HCT116 (cell line): ENCODE measurements around the gene RET.

Source experiments
- CTCF ChIP-seq, 3 experiments: fragments of 200-600 bp in 1 of 3; sonication (generic) in 1 of 3; IDR thresholded peaks in 2 of 3; conservative IDR thresholded peaks in 1 of 3; 2 replicates each; pipeline ENCODE4 v1.5.1; 2012 to 2017; ENCODE audit warnings: low read depth in 2 of 3, low read length in 2 of 3, antibody characterized with exemption in 1 of 3, borderline replicate concordance in 1 of 3, control low read depth in 1 of 3, mild to moderate bottlenecking in 1 of 3, mixed read lengths in 1 of 3, mixed run types in 1 of 3, moderate library complexity in 1 of 3; ENCODE audit not compliant: insufficient read depth in 1 of 3
- EZH2 ChIP-seq: fragments of 200-600 bp; sonication (generic); IDR thresholded peaks from 2 replicates; pipeline ENCODE4 v1.6.1; 2017; ENCODE audit warnings: antibody characterized with exemption, mixed run types
- EZH2phosphoT487 ChIP-seq: fragments of 200-600 bp; IDR thresholded peaks from 2 replicates; pipeline ENCODE4 v1.6.1; 2018; ENCODE audit warnings: antibody characterized with exemption, borderline replicate concordance
- POLR2A ChIP-seq: IDR thresholded peaks from 2 replicates; pipeline ENCODE4 v1.7.0; 2011; ENCODE audit warnings: borderline replicate concordance; ENCODE audit not compliant: insufficient read depth, insufficient read length; ENCODE audit errors: extremely low read depth
- RAD21 ChIP-seq: IDR thresholded peaks from 2 replicates; pipeline ENCODE4 v1.6.1; 2012; ENCODE audit warnings: low read depth, mild to moderate bottlenecking
- REST ChIP-seq: IDR thresholded peaks from 2 replicates; pipeline ENCODE4 v1.6.1; 2012; ENCODE audit warnings: low read depth
- YY1 ChIP-seq: IDR thresholded peaks from 2 replicates; pipeline ENCODE4 v1.6.1; 2011; ENCODE audit warnings: low read length, low read depth, moderate library complexity, mild to moderate bottlenecking; ENCODE audit not compliant: insufficient replicate concordance; ENCODE audit errors: extremely low read depth

GRCh38 chr10:43123361-43124093, 46.7 kb downstream of the RET start:
- TF ChIP-seq CTCF (IDR thresholded peaks at IDR 0.05 in 2 of 3, conservative IDR thresholded peaks at IDR 0.05 in 1 of 3; ENCODE audit: borderline replicate concordance in 1 of 3, insufficient read depth in 1 of 3, low read depth in 2 of 3, low read length in 2 of 3) (no peak), REST (no peak), POLR2A (no peak), YY1 (no peak), EZH2 (no peak), RAD21 (no peak), EZH2phosphoT487 (no peak)
